Urinary bladder (tissue), 4 donors: ENCODE results near the gene NHS. TPM values are rescaled to one million over a fixed set of nuclear protein-coding genes. Genes with fewer than 3 reads are reported as not detected.

ENCODE experiments used
- DNase-seq: peaks from one replicate; pipeline ENCODE4 v3.0.0-alpha.2; 2015; ENCODE audit errors: extremely low spot score
- H3K27ac ChIP-seq: one replicate; pipeline ENCODE4 v1.5.1; 2013; ENCODE audit warnings: low read depth, mild to moderate bottlenecking, moderate library complexity
- H3K36me3 ChIP-seq: one replicate; pipeline ENCODE4 v1.6.1; 2013; ENCODE audit warnings: mild to moderate bottlenecking, moderate library complexity; ENCODE audit not compliant: insufficient read depth
- H3K4me1 ChIP-seq: one replicate; pipeline ENCODE4 v1.6.1; 2013; ENCODE audit warnings: mild to moderate bottlenecking, moderate library complexity; ENCODE audit not compliant: insufficient read depth
- H3K4me3 ChIP-seq: one replicate; pipeline ENCODE4 v1.5.1; 2013; ENCODE audit warnings: low read depth, low read length
- WGBS: extraction: QIAGEN DNeasy Blood & Tissue Kit; methylation state at CpG from one replicate; pipeline ENCODE4 v1.1.7; 2013; 5-methylcytosine and 5-hydroxymethylcytosine counted together
- polyA plus RNA-seq: library from polyadenylated mRNA; stranded (reverse); fragments of 200-250 nt; gene quantifications from one replicate; pipeline ENCODE4 v1.2.3, GENCODE V29; 2013
- total RNA-seq: library from RNA; depleted of rRNA; stranded (reverse); fragments of >200 nt; gene quantifications from one replicate; pipeline ENCODE4 v1.2.3, GENCODE V29; 2014
- donor health status: healthy with polysubstance abuse.
- donor health status: healthy.

NHS gene
- total and polyA plus RNA-seq, 2 donors = 4.2 to 7.8 TPM

GRCh38 chrX:17414027-17414658 is 39.1 kb downstream of the NHS start:
- no peak overlapping the region for H3K4me3 ChIP-seq
- no peaks in the 10 kb centered on the region for H3K36me3 ChIP-seq
- no peak for DNase-seq
- no peak overlapping the region for H3K27ac ChIP-seq
- 89% methylated on average over 7 of the region's 7 CpGs for WGBS
- H3K4me1 ChIP-seq = no peaks in the 10 kb centered on the region

GRCh38 chrX:17414839-17415238 is 39.8 kb downstream of the NHS start:
- H3K27ac ChIP-seq = no peak overlapping the region
- H3K4me3 ChIP-seq = no peak overlapping the region
- no peak for DNase-seq
- H3K36me3 ChIP-seq = no peaks in the 10 kb centered on the region
- no peaks in the 10 kb centered on the region for H3K4me1 ChIP-seq
- 61% methylated on average over 6 of the region's 6 CpGs for WGBS

- Histone ChIP-seq H3K4me3 (no peak overlapping the region), H3K27ac (no peak overlapping the region), H3K4me1 (no peaks in the 10 kb centered on the region), H3K36me3 (no peaks in the 10 kb centered on the region)
- no peak for DNase-seq
- WGBS = 61% methylated on average over 3 of the region's 3 CpGs
These were observed 40.3 kb downstream of the NHS start for GRCh38 chrX:17415242-17415810.

GRCh38 chrX:17417372-17417771 is 42.4 kb downstream of the NHS start:
- DNase-seq = no peak
- Histone ChIP-seq H3K4me3 (no peak overlapping the region), H3K27ac (no peak overlapping the region), H3K4me1 (no peaks in the 10 kb centered on the region), H3K36me3 (no peaks in the 10 kb centered on the region)

DNA sequence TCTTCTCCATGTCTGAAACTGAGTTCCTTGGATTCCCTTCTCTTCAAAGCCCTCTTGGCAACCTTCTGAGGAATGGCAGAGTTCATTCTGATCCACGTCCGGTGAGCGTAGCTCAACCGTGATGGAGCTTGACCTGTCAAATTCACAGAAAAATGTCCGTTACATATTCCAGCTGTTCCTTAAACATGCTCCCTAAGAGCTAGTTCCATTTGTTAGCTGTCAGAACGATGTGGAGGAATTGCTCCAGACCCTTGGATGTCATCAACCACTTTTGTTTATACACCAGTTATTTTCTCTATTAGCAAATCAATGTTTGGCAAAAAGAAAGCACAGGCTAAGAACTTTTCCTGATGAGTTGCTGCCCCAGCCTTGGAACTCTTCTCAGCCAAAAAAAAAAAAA is 50.1 kb downstream of the NHS start:
- DNase-seq = no peak
- Histone ChIP-seq H3K36me3 (no peaks in the 10 kb centered on the region), H3K4me3 (no peak overlapping the region), H3K4me1 (no peaks in the 10 kb centered on the region), H3K27ac (no peak overlapping the region)
- 60% methylated on average over 6 of the region's 6 CpGs for WGBS

DNA sequence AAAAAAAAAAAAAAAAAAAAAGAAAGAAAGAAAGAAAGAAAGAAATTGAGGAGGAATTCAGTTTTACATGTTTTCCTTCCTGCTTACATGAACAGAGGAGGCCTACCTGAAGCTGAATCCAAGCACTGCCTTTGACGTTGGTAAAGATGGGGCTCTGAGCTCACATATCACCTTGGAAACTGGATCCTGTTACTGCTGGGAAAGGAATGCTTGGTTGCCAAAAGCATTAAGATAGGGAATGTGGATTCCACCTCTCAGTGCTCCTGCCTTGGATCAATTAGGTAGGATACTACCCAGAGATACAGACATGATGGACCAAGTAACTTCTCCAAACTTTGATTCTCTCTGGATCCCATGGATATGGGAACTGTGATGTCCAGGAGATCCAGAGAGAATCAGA is 50.6 kb downstream of the NHS start:
- H3K4me3 ChIP-seq = no peak overlapping the region
- H3K4me1 ChIP-seq = no peaks in the 10 kb centered on the region
- 66% methylated on average over 1 of the region's 1 CpG for WGBS
- H3K36me3 ChIP-seq = no peaks in the 10 kb centered on the region
- no peak overlapping the region for H3K27ac ChIP-seq
- no peak for DNase-seq

DNA sequence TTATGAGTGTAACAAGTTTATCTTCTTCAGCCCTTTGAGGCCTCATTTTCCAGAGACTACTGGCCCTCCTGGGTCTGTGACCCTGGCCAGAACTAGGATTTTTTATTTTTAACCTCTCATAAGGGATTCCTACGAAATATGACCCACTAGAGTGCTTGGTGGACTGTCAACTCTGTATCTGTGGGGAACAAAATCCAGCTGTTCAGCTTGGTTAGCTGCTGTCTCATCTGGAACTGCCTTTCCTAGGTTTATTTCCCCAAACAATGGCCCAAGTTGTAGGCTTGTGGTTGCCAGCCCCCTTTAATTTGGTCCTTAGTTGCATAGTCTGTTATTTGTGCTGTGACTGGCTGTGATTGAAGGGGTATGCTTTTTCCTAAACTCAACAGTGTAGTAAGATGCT is 56.2 kb downstream of the NHS start:
- no peak for DNase-seq
- H3K27ac ChIP-seq = no peak overlapping the region
- H3K4me3 ChIP-seq = no peak overlapping the region
- H3K36me3 ChIP-seq = no peaks in the 10 kb centered on the region
- no peaks in the 10 kb centered on the region for H3K4me1 ChIP-seq
- WGBS = 45% methylated on average over 1 of the region's 1 CpG

GRCh38 chrX:17432158-17432557 is 57.2 kb downstream of the NHS start:
- no peak overlapping the region for H3K4me3 ChIP-seq
- no peak for DNase-seq
- no peaks in the 10 kb centered on the region for H3K36me3 ChIP-seq
- H3K27ac ChIP-seq = no peak overlapping the region
- no peaks in the 10 kb centered on the region for H3K4me1 ChIP-seq
- 79% methylated on average over 1 of the region's 1 CpG for WGBS

DNA sequence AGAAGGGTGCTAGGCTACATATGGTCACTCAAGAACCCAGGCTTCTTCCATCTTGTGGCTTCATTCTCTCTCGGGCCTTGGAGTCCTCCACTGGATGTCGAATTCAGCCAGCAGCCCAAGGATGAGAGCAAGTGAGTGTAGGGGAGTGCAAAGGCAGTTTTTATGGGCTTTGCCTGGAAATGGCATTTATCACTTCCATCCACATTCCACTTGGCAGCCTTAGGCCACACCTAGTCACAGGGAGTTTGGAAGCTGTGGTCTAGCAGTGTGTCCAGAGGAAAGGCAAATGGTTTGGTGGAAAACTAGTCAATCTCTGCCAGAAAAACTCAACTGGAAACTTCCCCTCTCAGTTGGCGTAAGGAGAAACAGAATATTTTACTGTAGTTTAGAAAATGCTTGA is 59.0 kb downstream of the NHS start:
- Histone ChIP-seq H3K27ac (no peak overlapping the region), H3K4me3 (no peak overlapping the region), H3K36me3 (no peaks in the 10 kb centered on the region), H3K4me1 (no peaks in the 10 kb centered on the region)
- no peak for DNase-seq
- 91% methylated on average over 3 of the region's 3 CpGs for WGBS

DNA sequence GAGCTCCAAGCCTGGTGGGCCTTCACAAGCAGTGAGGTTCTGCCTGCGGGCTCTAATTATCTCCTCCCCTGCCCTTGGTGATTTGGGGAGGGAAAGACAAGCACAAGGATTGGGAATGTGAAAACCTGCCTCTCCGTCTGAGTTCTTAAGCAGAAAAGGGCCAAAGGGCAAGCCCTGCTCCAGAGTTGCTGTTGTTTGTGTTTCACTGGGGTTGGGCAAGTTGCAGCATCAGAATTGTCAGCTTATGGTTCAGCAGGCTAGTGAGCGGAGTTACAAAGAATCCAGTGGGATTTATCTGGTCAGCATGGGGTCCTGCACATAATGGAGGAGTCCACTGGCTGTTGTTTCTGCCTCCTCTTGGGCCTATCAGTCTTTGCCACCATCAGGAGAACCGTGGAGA is 60.5 kb downstream of the NHS start:
- DNase-seq = no peak
- Histone ChIP-seq H3K27ac (no peak overlapping the region), H3K4me1 (no peaks in the 10 kb centered on the region), H3K4me3 (no peak overlapping the region), H3K36me3 (no peaks in the 10 kb centered on the region)
- WGBS = 90% methylated on average over 4 of the region's 4 CpGs

- no peak for DNase-seq
- WGBS = 95% methylated on average over 6 of the region's 6 CpGs
- Histone ChIP-seq H3K4me1 (no peaks in the 10 kb centered on the region), H3K36me3 (no peaks in the 10 kb centered on the region), H3K27ac (no peak overlapping the region), H3K4me3 (no peak overlapping the region)
These were observed 63.2 kb downstream of the NHS start for GRCh38 chrX:17438221-17438620.

DNA sequence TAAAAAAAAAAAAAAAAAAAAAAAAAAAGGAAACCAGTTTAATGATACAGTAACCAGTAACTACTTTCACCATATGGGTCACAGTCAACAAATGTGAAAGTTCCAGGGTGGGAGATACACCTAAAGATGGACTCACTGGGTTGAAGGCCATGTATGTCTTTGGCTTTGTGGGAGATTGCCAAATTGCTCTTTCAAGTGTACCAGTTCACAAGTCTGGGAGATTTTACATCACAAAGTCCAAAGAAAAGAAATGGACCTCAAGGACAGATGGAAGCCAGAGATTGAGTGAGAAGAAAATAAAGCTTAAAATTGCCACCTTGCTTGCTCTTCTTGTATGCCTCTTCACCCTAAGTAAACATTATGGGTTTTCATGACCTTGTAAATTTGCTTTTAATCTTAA is 65.3 kb downstream of the NHS start:
- Histone ChIP-seq H3K4me3 (no peak overlapping the region), H3K4me1 (no peaks in the 10 kb centered on the region), H3K36me3 (no peaks in the 10 kb centered on the region), H3K27ac (no peak overlapping the region)
- DNase-seq = no peak

DNA sequence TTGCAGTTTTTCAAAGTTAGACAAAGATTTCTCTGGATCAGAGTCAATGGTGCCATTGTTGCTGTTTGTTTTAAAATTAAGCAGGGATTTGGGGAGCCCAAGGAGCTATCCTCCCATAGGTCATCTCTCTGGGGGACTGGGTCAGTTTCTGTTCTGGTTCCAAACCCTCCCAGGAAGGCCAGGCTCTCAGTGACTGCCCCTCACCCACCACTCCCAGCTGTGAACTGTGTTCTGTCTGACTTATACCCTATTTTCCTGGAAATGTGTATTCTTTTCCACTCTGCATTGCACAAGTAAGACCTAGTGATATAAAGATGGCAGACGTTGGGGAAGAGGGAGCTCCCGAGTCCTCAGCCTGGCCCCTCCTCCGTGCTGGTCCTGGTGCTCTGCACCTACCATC is 65.8 kb downstream of the NHS start:
- WGBS = 74% methylated on average over 3 of the region's 3 CpGs
- no peak for DNase-seq
- Histone ChIP-seq H3K4me1 (no peaks in the 10 kb centered on the region), H3K27ac (no peak overlapping the region), H3K36me3 (no peaks in the 10 kb centered on the region), H3K4me3 (no peak overlapping the region)

DNA sequence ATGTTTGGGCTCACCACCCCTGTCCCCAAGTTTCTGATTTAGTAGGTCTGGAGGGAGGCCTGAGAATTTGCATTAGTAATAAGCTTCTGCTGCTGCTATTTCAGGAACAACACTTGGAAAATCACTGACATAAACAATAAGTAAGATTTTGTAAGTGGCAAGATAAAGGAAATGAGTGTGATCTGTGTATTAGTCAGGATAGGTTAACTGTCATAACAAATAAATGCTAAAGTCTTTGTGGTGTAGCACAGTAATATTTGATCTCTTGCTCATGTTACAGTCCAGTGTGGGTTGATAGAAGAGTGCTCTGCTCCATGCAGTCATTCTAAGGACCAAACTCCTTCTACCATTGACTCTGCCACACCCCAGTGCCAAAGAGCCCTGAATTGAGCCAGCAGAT is 67.0 kb downstream of the NHS start:
- Histone ChIP-seq H3K4me1 (no peaks in the 10 kb centered on the region), H3K4me3 (no peak overlapping the region), H3K36me3 (no peaks in the 10 kb centered on the region), H3K27ac (no peak overlapping the region)
- no peak for DNase-seq

DNA sequence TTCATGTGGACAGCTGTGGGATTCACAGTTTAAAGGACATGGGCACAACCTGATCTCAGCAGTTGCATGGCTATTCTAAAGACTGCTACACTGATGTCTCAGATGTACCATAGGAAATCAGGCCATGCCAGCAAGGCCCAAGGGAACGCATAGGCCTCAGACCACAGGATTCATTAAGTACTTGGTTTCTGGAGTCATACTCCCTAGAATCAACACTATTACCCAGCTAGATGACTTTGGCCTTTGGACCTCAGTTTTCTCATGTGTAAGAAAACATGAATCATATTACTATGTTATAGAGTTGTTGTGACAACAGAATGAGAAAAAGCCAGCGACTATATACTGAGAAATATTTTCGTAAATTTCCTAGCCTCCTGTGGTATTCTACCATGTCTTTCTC is 67.9 kb downstream of the NHS start:
- WGBS = 96% methylated on average over 3 of the region's 3 CpGs
- DNase-seq = no peak
- Histone ChIP-seq H3K27ac (no peak overlapping the region), H3K36me3 (no peaks in the 10 kb centered on the region), H3K4me3 (no peak overlapping the region), H3K4me1 (no peaks in the 10 kb centered on the region)
